ENCODE measurements around the gene CLEC1A.

Gene CLEC1A

DNA sequence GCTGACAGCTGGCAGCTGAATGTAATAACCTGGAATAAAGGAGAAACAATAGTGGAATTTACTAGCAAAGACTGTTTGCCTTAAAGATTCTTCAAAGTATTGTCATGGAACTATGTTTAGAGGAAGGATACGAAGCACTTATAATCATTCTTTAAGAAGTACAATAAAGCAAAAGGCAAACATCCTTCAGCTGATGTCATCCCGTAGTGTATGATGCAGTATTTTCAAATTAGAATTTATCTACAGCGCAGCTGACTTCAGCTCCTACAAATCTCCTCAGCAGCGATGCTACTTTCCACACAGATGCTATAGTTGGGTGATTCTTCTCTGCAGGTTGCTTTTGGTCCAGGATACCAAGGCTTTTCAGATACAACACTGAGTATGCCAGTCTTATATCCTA is 31.5 kb downstream of the CLEC1A start:
- no peak for DNase-seq (ENCODE audit: low read depth)
- no peak overlapping the region for H3K4me3 ChIP-seq (replicated peaks; ENCODE audit: low read depth, low read length)
- TF ChIP-seq, protein P1, sequence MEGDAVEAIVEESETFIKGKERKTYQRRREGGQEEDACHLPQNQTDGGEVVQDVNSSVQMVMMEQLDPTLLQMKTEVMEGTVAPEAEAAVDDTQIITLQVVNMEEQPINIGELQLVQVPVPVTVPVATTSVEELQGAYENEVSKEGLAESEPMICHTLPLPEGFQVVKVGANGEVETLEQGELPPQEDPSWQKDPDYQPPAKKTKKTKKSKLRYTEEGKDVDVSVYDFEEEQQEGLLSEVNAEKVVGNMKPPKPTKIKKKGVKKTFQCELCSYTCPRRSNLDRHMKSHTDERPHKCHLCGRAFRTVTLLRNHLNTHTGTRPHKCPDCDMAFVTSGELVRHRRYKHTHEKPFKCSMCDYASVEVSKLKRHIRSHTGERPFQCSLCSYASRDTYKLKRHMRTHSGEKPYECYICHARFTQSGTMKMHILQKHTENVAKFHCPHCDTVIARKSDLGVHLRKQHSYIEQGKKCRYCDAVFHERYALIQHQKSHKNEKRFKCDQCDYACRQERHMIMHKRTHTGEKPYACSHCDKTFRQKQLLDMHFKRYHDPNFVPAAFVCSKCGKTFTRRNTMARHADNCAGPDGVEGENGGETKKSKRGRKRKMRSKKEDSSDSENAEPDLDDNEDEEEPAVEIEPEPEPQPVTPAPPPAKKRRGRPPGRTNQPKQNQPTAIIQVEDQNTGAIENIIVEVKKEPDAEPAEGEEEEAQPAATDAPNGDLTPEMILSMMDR (IDR thresholded peaks at IDR 0.05; ENCODE audit: low read length, missing control alignments): no peak

DNA sequence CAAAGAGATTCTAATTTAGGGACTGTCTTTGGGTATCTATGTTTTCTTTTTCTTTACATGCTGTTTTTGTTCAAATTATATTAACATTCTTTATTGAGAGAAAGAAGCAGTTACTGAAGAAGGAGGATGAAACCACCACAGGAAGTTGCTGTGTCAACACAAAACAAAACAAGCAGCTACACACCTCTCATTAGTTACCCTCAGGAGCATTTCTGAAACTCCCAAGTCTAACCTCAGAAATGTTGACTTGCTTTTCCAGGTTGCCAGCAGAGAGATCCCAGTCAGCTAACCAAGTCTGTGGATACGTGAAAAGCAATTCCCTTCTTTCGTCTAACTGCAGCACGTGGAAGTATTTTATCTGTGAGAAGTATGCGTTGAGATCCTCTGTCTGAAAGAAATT is 33.5 kb downstream of the CLEC1A start:
- TF ChIP-seq, protein P1 (IDR thresholded peaks at IDR 0.05; ENCODE audit: low read length, missing control alignments): no peak
- DNase-seq (ENCODE audit: low read depth): no peak
- H3K4me3 ChIP-seq (replicated peaks; ENCODE audit: low read depth, low read length): no peak overlapping the region

DNA sequence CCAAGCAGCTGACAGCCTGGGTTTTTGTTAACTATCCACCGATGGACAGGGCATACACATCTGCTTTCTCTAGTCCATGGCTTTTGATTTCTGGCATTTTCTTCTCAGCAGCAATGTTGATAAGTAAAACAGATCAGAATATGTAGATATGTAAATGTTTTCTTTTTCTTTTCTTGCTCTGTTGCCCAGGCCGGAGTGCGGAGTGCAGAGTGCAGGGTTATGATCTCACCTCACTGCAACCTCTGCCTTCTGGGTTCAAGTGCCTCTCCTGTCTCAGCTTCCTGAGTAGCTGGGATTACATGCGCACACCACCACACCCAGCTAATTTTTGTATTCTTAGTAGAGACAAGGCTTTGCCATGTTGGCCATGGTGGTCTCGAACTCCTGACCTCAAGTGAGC is 40.4 kb downstream of the CLEC1A start:
- no peak for DNase-seq (ENCODE audit: low read depth)
- no peak overlapping the region for H3K4me3 ChIP-seq (replicated peaks; ENCODE audit: low read depth, low read length)
- TF ChIP-seq, protein P1 (IDR thresholded peaks at IDR 0.05; ENCODE audit: low read length, missing control alignments): no peak

DNA sequence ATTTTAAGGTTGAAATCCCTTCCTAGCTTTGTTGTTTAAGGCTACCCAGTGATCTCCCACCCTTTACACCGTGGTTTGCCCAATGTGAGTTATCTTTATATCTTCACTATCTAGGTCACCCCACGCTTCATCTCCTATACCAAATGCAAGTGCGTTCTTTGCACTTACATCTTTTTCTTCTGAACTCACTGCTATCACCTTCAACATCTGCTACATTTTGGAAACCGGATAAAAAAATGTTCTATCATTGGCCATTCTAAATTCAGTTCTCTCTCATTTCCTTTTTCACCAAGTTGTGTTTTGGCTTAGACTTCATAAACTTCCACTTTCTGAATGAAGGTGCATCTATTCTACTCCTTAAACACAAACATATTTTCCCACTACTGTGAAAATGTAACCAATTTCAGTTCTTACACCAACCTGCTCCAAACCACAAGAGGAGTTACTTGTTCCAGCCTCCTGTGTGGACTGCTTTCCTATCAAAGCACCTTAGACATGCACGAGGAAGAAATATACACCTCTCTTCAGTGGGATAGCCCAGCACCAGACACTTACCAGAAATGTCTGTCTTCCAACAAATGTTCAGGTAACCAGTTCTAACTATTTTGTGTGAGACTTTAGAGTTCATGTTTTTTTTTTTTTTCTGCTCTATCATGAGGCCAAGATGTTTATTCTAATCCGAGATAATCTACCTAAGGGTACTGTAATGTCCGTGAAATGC is 46.4 kb downstream of the CLEC1A start:
- TF ChIP-seq, protein P1 (IDR thresholded peaks at IDR 0.05; ENCODE audit: low read length, missing control alignments): no peak
- DNase-seq (ENCODE audit: low read depth): no peak
- no peak overlapping the region for H3K4me3 ChIP-seq (replicated peaks; ENCODE audit: low read depth, low read length)

DNA sequence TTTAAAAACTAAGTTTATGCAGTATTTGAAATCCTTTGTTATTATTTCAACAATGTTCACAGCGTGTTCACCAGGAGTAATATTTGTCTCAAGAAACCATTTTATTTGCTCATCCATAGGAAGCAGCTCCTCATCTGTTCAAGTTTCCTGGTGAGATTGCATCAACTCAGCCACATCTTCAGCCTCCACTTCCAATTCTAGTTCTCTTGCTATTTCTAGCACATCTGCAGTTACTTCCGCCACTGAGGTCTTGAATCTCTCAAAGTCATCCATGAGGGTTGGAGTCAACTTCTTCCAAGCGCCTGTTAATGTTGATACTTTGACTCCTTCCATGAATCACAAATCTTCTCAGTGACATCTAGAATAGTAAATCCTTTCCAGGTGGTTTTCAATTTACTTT is 50.3 kb downstream of the CLEC1A start:
- TF ChIP-seq, protein P1 (IDR thresholded peaks at IDR 0.05; ENCODE audit: low read length, missing control alignments): no peak
- no peak for DNase-seq (ENCODE audit: low read depth)
- no peak overlapping the region for H3K4me3 ChIP-seq (replicated peaks; ENCODE audit: low read depth, low read length)

DNA sequence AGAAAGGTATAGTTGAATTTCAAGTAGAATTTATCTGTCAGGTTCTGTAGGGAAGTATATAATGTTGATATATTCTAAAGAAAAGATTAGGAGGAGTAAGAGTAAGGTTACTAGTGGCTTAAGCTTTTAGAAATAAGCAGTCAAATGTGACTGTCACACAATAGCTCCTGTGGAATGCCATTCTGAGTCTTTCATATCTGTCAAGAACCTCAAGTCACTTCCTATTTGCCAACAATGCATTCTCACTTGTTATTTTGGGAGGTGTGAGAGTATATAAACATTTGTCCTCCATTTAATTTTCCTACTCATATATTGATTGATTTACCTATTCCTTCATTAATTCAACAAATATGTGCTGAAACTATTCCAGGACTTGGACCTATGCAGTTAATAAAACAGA is 56.6 kb downstream of the CLEC1A start:
- TF ChIP-seq, protein P1 (IDR thresholded peaks at IDR 0.05; ENCODE audit: low read length, missing control alignments): no peak
- H3K4me3 ChIP-seq (replicated peaks; ENCODE audit: low read depth, low read length): no peak overlapping the region
- no peak for DNase-seq (ENCODE audit: low read depth)
